Measurements from ENCODE around the gene ABCA7.
A peak's percentile ranks its signal among the peaks of the same experiment; 100 is the strongest.

The ABCA7 gene

GRCh38 chr19:1074544-1075283 is 34.8 kb downstream of the ABCA7 start:
- peak; percentile 55 for DNase-seq

DNA sequence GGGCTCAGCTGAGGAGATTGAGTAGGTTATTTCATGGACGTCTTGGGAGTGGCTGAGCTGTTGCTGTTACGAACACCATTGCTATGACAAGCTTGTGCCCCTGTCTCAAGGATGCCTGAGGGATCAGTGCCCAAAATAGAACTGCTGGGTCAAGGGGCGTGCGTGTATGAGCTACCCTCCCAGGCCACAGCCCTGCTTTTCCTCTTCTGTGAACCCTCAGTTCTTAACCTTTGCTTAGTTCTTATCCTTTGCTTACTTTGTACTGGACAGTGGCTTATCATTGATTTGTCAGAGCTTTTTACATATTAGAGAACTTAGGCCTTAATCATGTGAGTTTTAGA is 36.1 kb downstream of the ABCA7 start:
- DNase-seq, result no peak

GRCh38 chr19:1076951-1077350 is 37.0 kb downstream of the ABCA7 start:
- no peak for DNase-seq

DNA sequence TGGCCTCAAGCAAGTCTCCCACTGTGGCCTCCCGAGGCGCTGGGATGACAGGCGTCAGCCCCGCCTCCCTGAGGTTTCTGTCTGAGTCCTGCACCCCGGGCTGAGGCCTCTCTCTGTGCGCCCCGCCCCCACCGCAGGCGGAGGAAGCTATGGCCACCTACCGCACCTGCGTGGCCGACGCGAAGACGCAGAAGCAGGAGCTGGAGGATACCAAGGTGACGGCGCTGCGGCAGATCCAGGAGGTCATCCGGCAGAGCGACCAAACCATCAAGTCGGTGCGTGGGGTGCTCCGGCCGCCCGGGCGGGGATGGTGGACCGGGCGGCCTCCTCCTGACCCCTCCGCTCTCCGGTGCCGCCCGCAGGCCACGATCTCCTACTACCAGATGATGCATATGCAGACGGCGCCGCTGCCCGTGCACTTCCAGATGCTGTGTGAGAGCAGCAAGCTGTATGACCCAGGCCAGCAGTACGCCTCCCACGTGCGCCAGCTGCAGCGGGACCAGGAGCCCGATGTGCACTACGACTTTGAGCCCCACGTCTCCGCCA is 39.7 kb downstream of the ABCA7 start:
- no peak for DNase-seq

GRCh38 chr19:1080360-1081161 is 40.7 kb downstream of the ABCA7 start:
- DNase-seq, result no peak

DNA sequence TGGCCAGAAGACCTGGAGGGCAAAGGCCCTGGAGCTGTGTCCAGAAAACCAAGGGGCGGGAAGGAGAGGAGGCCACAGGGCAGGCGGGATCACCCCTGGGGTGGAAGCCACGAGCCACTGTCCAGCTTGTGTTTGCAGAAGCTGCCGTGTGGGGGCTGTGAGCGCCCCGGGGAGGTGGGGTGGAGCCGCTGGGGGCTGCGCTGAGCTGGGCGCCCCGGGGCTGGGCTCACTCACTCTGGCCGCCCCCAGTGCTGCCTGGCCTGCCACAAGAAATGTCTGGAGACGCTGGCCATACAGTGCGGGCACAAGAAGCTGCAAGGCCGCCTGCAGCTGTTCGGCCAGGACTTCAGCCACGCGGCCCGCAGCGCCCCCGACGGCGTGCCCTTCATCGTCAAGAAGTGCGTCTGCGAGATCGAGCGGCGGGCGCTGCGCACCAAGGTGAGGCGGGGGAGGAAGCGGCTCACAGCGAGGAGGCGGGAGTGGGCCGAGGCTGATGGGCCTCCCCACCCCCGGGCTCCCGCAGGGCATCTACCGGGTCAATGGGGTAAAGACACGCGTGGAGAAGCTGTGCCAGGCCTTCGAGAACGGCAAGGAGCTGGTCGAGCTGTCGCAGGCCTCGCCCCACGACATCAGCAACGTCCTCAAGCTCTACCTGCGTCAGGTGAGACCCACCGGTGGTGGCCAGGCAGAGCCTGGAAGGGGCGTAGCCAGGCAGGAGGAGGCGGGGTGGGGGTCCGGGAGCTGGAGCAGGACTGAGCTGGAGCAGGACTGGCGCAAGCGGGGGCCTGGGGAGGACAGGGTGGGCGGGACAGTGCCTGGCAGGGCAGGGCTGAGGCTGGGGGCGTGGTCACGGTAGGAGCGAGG is 41.6 kb downstream of the ABCA7 start:
- DNase-seq, result no peak

GRCh38 chr19:1082165-1082927 is 42.4 kb downstream of the ABCA7 start:
- no peak for DNase-seq

GRCh38 chr19:1082928-1083816 is 43.3 kb downstream of the ABCA7 start:
- DNase-seq, result no peak

DNA sequence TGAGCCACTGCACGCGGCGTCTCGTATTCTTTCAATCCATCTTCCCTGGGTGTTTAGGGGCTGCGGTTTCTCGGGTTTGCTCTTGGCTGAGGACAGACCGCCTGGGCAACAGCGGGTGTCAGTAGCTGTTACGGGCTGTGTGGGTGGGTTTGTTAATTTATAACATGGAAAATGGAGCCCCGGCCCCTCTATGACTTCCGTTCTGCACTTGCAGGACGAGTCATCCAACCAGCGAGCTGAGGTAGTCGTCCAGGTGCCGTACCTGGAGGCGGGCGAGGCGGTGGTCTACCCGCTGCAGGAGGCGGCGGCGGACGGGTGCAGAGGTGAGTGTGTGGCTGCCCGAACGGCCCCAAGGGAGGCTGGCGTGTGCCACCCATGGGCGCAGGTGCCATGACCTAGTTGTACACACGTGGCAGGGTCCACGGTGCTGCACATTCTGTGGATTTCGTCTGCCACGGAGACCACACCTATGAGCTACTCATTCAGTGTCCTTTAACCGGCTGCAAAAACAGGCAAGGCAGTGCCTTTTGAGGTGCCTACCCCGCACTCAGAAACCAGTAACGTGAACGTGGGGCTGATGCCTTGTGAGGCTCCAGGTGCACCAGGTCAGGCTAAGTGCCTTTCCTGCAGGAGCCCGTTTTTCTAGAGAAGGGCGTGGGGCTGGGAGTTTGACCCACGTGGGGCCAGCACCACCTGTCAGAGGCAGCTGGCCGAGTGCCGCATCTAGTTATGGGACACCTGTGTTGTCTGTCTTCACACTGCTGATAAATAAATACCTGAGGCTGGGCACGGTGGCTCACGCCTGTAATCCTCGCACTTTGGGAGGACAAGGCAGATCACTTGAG is 44.3 kb downstream of the ABCA7 start:
- DNase-seq, result no peak

DNA sequence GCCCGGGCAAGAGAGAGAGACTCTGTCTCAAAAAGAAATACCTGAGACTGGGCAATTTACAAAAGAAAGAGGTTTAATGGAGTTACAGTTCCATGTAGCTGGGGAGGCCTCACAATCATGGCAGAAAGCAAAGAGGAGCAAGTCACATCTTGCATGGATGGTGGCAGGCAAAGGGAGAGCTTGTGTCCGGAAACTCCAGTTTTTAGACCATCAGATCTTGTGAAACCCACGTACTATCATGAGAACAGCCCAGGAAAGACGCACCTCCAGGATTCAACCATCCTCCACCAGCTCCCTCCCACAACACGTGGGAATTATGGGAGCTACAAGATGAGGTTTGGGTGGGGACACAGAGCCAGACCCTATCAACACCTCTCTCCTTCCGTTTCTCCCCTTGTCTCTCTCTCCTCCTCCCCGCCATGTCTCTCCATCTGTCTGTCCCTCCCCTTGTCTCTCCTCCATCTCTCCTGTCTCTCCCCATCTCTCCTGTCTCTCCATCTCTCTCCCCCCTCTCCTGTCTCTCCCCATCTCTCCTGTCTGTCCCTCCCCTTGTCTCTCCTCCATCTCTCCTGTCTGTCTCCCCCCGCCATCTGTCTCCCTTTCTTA is 45.2 kb downstream of the ABCA7 start:
- no peak for DNase-seq

DNA sequence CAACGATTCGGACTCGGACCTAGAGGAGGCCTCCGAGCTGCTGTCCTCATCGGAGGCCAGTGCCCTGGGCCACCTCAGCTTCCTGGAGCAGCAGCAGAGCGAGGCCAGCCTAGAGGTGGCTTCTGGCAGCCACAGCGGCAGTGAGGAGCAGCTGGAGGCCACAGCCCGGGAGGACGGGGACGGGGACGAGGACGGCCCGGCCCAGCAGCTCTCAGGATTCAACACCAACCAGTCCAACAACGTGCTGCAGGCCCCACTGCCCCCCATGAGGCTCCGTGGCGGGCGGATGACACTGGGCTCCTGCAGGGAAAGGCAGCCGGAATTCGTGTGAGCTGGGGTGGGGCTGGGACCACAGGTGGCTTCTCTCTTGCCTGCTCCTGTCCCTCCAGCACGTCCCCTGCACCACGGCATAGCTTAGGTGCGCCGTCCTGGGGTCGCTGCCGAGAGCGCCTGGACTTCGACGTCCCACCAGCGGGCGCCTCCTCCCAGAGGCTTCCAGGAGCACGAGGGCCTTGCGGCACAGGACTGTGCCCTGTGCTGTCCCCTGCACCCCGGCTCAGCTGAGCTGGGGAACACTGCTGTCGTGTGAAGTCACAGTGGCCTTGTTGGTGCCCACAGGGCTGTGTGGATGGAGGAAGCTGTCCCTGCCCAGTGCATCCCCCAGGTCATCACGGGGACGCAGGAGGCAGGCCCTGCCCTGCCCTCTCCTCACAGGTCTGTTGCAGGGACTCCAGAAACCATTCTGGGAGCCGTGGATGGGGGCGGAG is 46.0 kb downstream of the ABCA7 start:
- no peak for DNase-seq

DNA sequence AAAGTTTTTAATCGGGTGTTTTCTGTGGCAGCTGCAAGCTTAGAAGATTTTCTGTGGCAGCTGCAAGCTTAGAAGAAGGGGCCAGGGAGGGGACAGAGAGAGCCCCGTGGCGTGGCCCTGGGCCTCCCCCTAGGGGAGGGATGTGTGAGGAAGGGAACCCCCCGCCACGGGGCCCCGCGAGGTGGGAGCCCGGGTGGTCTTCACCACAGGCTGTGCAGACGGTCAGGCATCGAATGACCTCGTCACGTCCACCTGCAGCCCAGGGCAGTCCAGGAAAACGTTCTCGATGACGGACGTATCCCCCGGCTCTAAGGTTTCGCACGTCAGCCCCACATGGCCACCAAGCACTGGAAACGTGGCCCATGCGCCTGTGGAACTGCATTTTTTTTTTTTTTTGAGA is 46.7 kb downstream of the ABCA7 start:
- no peak for DNase-seq

- DNase-seq, result no peak
These were observed 48.0 kb downstream of the ABCA7 start for GRCh38 chr19:1087813-1088415.

DNA sequence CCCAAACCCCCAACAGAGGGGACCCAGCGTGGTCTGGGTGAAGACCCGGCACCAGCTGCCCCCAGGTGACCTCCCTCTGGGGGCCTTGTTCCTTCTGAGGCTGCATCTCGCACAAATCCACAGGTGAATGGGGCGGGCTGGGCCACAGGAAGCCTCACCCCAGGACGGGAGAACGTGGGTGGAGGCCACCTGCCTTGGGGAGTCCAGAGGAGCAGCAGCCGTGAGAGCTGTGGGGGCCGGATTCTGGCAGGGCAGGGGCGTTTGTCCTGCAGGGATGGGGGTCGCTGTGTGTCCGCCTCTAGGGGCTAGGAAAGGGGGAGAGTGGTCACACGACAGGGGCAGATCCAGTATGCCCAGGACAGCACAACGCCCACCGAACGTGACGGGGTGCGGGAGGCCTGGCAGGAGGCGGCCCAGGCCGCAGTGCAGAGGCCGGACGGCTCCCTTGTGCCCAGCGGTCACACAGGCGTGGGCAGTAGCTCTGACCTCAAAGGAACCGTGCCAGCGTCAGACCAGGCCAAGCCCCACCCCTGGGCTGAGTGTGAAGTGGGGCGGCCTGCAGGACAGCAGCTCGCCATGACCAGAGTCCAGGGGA is 48.6 kb downstream of the ABCA7 start:
- DNase-seq, result no peak

- DNase-seq, result no peak
These were observed 49.3 kb downstream of the ABCA7 start for GRCh38 chr19:1089126-1089771.

DNA sequence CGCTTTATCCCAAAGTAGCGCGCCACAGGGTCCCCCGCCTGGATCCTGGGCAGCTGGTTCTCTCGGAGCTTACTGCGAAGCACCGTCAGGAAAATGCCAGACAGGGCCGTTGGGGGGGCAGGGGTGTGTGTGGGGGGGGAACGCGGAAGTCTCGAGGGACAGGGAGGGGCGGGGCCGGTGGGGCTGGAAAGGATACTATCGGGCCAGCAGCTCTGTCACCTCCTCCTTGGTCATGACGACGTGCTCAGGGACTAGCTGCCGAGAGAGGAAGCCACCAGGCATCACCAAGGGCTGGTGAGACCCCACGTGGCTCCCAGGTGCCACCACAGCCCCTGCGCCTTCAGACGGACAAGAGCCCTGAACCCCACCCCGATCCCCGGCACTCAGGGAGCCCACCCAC is 50.0 kb downstream of the ABCA7 start:
- DNase-seq, result no peak

DNA sequence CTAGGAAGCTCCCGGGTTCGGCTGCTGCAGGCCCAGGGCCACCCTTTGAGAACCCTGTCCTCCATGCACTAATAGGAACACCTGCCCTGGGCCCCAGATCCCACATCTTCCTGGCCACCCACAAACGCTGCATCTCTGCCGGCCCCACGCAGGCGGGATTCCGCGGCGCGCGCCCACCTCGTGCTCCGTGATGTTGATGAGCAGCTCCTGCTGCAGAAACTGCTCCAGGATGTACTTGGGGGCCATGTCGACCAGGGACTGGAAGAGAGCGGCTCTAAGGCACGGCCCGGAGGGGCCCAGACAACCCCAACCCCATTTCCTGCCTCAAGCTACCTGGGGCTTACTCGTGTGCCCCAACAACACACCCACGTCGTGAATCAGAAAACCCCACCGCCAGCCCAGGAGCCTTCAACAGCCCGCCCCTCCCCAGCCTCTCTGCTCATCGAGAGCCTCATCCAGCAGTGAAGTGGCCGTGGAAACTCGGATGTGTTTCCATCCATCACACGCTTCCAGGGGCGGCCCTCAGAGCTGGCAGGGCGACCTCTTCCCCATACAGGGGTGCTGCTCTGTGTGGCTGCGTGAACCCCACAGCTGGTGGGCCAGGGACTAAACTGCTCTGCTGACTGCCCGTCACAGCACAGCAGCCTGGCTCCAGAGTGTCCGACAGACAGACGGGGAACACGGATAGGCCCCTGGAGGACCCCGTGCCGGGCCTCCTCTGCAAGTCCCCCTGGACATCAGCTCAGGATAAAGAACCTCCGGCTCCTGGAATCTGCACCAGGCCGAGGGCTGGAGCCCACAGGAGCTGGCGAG is 51.0 kb downstream of the ABCA7 start:
- DNase-seq, result no peak
